Muscle layer of colon (tissue), 2 donors: ENCODE measurements around the gene COL20A1.
"Not testable (repeated sequence)": the region's sequence is repeated elsewhere in the genome, so short reads cannot be mapped to it uniquely, and the experiment has no call there.

ENCODE experiments used
- H3K27ac ChIP-seq: one replicate; pipeline ENCODE4 v1.7.0; 2013; ENCODE audit warnings: low read depth, mild to moderate bottlenecking, low read length, moderate library complexity
- H3K27me3 ChIP-seq, 2 donors: one replicate each; pipeline ENCODE4 v1.7.0; 2013; ENCODE audit warnings: low read length in 2 of 2, mild to moderate bottlenecking in 2 of 2; ENCODE audit not compliant: insufficient read depth in 2 of 2, control insufficient read depth in 1 of 2
- H3K36me3 ChIP-seq: one replicate; pipeline ENCODE4 v1.7.0; 2013; ENCODE audit warnings: mild to moderate bottlenecking, low read length; ENCODE audit not compliant: insufficient read depth
- H3K4me1 ChIP-seq: one replicate; pipeline ENCODE4 v1.7.0; 2013; ENCODE audit warnings: mild to moderate bottlenecking, low read length; ENCODE audit not compliant: insufficient read depth
- H3K4me3 ChIP-seq, 2 donors: one replicate each; pipeline ENCODE4 v1.7.0; 2013; ENCODE audit warnings: low read length in 2 of 2, low read depth in 1 of 2, mild to moderate bottlenecking in 1 of 2, moderate library complexity in 1 of 2
- H3K9ac ChIP-seq: one replicate; pipeline ENCODE4 v1.7.0; 2013; ENCODE audit warnings: low read length
- H3K9me3 ChIP-seq: one replicate; pipeline ENCODE4 v1.7.0; 2013; ENCODE audit warnings: mild to moderate bottlenecking, low read length
- donor health status: abdominal sarcoma.
- donor health status: Adenocarcinoma of cecum.

Gene COL20A1

DNA sequence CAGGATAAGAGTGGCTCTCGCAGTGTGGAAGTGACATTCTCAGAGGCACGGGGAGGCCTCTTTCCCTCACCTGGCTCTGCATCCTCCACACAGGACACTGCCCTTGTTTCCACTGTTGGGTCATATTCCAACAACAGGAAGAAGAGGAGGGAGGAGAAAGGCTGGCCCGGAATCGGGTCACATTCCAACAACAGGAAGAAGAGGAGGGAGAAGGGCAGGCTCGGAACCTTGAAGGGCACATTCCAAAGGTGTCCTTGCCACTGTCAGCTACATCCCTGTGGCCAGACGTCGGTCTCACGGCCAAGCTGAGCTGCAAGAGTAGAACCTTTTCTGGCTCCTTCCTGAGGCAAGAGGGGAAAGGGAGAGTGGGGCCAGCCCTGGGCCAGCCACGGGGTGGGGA is 42.7 kb downstream of the COL20A1 start:
- H3K27ac ChIP-seq, result no peak overlapping the region
- H3K9ac ChIP-seq, result no peak overlapping the region
- H3K9me3 ChIP-seq, result peaks cover 6% of the 10 kb centered on the region
- no peaks in the 10 kb centered on the region for H3K36me3 ChIP-seq
- H3K27me3 ChIP-seq, result peaks cover 5 to 7% of the 10 kb centered on the region in 2 donors
- no peaks in the 10 kb centered on the region for H3K4me1 ChIP-seq
- H3K4me3 ChIP-seq, result no peak overlapping the region

DNA sequence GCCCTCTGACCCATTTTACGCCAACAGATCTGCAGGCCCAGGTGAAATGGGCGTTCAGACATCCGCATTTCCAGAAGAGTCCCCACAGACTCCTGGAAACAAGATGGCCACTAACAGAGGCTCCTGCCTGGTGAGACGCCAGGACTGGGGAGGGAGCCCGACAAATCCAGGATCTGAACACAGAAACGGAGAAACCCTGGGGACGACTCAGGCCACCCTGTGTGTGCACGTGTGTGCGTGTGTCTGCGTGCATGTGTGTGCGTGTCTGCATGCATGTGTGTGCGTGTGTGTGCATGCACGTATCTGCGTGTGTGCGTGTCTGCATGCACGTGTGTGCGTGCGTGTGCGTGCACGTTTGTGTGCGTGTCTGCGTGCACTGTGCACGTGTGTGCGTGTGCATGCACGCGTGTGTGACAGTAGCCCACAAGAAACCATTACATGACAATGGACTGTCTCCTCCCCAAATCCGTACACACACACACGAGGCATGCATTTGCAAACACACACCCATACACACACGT is 43.3 kb downstream of the COL20A1 start:
- Histone ChIP-seq H3K27me3 (peaks cover 5 to 7% of the 10 kb centered on the region in 2 donors), H3K9me3 (peaks cover 6% of the 10 kb centered on the region), H3K36me3 (no peaks in the 10 kb centered on the region), H3K4me1 (no peaks in the 10 kb centered on the region), H3K4me3 (no peak overlapping the region), H3K27ac (no peak overlapping the region), H3K9ac (no peak overlapping the region)

DNA sequence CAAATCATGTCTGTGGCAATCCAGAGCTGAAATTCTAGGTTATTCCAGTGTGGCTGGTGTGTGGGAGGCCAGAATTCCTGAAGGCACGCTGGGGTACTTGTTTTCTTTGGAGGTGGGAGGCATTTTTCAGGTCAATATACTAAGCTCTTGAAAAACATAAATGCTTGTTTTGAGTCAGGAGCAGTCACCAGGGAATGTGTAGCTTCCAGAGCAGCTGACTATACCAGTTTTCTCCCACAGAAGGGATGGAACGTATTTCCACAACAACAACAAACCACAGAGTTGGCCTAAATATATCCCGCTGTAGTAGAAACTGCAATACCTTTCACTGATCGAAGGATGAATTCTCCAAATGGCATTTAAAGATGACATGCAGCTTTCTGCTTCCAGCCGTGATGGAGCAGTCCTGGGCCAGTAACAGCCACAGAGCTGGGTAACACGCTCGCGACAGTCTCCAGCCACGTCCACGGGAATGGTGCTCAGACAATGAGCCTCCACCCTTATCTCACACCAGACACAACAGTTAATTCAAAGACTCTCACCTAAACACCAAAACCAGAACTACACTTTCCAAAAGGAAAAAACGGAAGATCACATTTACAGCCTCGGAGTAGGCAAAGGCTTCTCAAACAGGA is 44.9 kb downstream of the COL20A1 start:
- H3K36me3 ChIP-seq, result no peaks in the 10 kb centered on the region
- H3K4me3 ChIP-seq, result no peak overlapping the region
- H3K9me3 ChIP-seq, result no peaks in the 10 kb centered on the region
- no peaks in the 10 kb centered on the region for H3K4me1 ChIP-seq
- H3K27ac ChIP-seq, result no peak overlapping the region
- H3K9ac ChIP-seq, result no peak overlapping the region
- peaks cover 5% of the 10 kb centered on the region in 2 donors for H3K27me3 ChIP-seq

DNA sequence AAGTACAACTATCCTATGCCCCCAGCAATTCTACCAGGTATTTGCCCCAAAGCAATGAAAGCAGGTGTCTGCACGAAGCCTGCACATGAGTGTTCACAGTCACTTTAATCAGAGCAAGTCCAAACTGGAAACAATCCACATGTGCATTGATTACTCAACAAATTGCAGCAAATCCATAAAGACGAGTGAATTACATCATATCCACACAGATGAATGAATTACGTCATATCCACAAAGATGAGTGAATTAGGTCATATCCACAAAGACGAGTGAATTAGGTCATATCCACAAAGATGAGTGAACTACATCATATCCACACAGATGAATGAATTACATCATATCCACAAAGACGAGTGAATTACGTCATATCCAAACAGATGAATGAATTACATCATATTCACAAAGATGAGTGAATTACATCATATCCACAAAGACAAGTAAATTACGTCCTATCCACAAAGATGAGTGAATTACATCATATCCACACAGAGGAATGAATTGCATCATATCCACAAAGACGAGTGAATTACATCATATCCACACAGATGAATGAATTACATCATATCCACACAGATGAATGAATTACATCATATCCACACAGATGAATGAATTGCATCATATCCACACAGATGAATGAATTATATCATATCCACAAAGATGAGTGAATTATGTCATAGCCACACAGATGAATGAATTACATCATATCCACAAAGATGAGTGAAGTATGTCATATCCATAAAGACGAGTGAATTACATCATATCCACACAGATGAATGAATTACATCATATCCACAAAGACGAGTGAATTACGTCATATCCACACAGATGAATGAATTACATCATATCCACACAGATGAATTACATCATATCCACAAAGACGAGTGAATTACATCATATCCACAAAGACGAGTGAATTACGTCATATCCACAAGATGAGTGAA is 46.4 kb downstream of the COL20A1 start:
- peaks cover 5 to 13% of the 10 kb centered on the region in 2 donors for H3K27me3 ChIP-seq
- H3K4me3 ChIP-seq, H3K9me3 ChIP-seq: not testable (repeated sequence)

DNA sequence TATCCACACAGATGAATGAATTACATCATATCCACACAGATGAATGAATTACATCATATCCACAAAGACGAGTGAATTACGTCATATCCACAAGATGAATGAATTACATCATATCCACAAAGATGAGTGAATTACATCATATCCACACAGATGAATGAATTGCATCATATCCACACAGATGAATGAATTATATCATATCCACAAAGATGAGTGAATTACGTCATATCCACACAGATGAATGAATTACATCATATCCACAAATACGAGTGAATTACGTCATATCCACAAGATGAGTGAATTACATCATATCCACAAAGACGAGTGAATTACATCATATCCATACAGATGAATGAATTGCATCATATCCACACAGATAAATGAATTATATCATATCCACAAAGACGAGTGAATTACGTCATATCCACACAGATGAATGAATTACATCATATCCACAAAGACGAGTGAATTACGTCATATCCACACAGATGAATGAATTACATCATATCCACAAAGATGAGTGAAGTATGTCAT is 47.2 kb downstream of the COL20A1 start:
- not testable (repeated sequence) for H3K4me1 ChIP-seq, H3K4me3 ChIP-seq, H3K9me3 ChIP-seq, H3K36me3 ChIP-seq, H3K27ac ChIP-seq, H3K9ac ChIP-seq
- H3K27me3 ChIP-seq, result peaks cover 5 to 16% of the 10 kb centered on the region in 2 donors

More for the DNA sequence above, 46.4 kb downstream of the COL20A1 start:
- not testable (repeated sequence) for H3K4me1 ChIP-seq, H3K9ac ChIP-seq, H3K36me3 ChIP-seq, H3K27ac ChIP-seq

DNA sequence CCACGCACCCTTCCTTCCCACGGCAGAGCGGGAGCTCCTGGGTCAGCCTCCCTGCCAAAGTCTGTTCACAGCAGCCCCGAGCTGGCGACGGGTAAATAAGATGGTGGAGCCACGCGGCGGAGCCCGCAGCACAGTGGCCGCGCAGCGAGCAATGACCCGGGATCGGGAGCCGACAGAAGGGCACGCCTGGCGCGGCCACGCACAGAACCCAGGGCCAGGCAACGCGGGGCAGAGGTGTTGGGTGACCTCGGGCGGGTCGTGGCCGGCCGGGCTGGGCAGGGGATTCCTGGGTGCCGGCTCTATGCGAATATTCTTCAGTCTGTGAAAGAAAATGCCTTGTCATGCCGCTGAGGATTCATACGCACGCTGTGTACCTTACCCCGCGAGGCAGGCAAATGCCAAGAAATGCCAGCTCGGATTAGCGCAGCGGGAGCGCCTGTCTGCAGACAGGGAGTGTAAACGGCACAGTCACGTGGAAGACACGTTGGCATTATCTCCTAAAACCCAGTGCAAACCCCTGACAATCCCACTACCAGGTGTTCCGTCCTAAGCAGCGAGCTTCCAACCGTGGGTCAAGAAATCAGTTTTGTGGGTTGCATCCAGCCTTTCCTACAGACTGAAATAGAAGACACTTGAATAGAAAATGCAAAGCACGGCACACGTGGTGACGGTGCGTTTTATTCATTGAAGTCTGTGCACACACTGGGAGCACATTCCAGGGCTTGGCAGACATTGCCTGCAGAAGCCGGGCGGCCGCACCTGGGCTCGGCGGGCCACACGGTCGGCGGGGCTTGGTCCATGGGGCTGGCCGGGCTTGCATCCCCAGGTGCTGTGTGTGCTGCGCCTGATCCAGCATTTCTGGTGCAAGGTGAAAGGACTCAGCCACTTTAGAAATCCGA is 49.8 kb downstream of the COL20A1 start:
- H3K27ac ChIP-seq, result no peak overlapping the region
- H3K4me1 ChIP-seq, result peaks cover 5% of the 10 kb centered on the region
- peaks cover 0 to 37% of the 10 kb centered on the region in 2 donors for H3K27me3 ChIP-seq
- H3K4me3 ChIP-seq, result no peak overlapping the region
- H3K36me3 ChIP-seq, result no peaks in the 10 kb centered on the region
- H3K9ac ChIP-seq, result no peak overlapping the region
- H3K9me3 ChIP-seq, result no peaks in the 10 kb centered on the region

DNA sequence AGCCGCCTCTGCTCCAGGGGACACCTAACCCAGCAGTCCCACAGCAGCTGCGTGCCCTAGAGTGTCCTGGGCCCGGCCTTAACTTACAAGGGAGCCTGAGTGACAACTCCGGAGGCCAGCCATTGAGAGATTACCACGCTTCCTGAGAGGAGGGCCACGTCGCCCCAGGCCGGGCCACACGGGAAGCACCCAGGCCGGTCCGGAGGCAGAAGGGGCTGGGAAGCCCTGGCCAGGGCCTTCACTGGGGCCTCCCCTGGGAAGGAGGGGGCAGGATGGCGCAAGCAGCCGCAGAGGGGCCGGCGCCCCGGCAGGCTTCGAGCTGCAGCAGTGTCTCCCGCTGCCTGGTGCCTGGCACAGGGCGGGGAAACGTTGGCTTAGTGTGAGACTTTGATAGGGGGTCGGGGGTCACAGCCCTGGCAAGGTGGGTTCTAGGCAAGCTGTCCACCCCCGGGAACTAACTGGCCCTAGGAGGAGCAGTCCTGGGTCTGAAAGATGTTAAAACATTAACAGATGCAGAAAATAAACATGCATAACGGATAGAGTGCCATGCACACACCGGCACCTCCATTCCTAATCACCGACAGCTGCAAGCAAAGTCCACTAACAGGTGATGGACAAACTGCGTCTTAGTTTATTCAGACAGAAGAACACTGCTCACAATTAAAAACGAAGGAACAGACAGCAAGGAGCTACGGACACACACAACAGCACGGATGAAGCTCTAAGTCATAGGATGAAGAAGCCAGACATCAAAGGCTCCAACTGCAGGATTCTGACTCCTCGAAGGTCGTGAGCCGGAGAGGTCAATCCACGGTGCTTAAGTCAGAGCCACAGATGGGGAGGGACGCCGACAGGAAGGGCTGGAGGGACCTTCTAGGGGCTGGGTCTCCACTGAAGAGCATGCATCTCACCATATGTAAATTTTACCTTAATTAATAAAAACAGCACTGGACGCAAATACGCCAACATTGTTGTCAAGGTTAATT is 50.8 kb downstream of the COL20A1 start:
- H3K27me3 ChIP-seq, result peaks cover 0 to 37% of the 10 kb centered on the region in 2 donors
- H3K36me3 ChIP-seq, result no peaks in the 10 kb centered on the region
- no peak overlapping the region for H3K27ac ChIP-seq
- no peak overlapping the region for H3K9ac ChIP-seq
- no peaks in the 10 kb centered on the region for H3K9me3 ChIP-seq
- H3K4me3 ChIP-seq, result no peak overlapping the region
- H3K4me1 ChIP-seq, result peaks cover 5% of the 10 kb centered on the region

DNA sequence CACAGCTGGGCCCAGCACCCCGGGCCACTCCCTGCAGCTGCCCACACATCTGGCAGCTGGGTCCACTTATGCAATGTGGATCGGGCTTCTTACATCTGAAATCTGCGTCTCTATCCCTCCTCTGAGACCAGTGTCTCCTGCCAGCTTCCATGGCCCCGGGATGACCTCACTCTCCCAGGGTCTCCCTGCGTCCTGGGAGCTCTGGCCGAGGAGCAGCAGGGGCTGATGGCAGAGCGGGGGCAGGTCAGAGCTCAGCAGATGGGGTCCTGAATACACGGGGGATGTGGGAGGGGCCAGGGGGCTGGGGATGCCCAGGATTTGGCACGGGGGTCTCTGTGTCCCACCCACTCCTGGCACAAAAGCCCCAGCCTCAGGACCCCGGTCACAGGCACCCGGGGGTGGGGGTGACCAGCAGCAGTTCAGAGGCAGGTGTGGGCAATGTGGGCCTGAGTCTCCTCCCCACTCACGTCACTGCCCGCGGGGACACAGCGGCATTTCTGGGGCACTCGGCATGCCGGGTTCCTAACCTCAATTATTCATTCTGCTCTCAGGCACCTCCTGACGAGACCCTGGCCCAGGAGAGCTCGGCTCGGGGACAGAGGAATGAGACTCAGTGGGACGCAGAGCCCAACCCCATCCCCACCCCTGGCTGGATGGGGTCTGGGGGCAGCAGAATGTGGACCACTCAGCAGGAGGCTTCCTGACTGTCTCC is 51.8 kb downstream of the COL20A1 start:
- Histone ChIP-seq H3K36me3 (no peaks in the 10 kb centered on the region), H3K9me3 (no peaks in the 10 kb centered on the region), H3K27me3 (peaks cover 0 to 37% of the 10 kb centered on the region in 2 donors), H3K9ac (no peak overlapping the region), H3K27ac (no peak overlapping the region), H3K4me1 (peaks cover 5% of the 10 kb centered on the region), H3K4me3 (no peak overlapping the region)

DNA sequence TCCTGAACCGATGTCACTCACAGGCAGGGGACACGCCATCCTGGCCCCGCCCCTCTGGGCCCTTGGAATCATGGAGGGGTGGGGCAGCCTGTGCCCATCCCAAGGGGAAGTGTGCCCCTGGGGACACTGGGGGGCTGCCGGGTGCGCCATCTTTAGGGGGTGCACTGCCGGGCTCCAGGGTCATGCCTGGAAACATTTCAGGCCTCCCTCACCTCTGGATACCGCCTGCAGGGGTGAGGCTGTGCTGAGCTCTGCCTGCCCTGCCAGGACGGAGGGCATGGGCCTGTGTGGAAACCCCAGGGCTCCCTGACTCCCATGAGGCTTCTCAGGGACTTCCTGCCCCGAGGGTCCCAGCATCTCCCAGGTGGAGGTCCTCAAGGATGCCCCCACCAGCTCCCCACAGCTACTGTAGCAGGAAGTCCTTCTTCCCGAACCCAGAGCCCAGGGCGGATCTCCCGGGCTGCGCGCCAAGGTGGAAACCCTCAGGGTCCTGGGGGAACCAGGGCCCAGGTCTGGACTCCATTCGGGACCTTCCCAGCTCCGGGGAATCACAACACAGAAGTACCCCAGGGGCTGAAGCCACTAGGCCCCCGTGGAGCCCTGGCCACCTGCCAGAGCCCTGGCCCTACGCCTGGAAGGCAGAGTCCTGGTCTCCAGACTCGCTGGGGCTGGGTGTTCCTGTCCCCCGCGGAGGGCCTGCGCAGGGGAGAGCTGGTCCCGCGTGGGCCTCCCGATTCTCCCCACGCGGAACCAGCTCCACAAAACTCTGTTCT is 52.5 kb downstream of the COL20A1 start:
- peaks cover 5% of the 10 kb centered on the region for H3K4me1 ChIP-seq
- H3K27ac ChIP-seq, result no peak overlapping the region
- no peak overlapping the region for H3K9ac ChIP-seq
- no peaks in the 10 kb centered on the region for H3K9me3 ChIP-seq
- no peaks in the 10 kb centered on the region for H3K36me3 ChIP-seq
- H3K4me3 ChIP-seq, result no peak overlapping the region
- H3K27me3 ChIP-seq, result peaks cover 0 to 37% of the 10 kb centered on the region in 2 donors
